Jurkat, Clone E6-1 (cell line): ENCODE data around the gene CYBRD1.
A peak's percentile ranks its signal among the peaks of the same experiment; 100 is the strongest.

Source experiments
- DNase-seq: peaks from one replicate; pipeline ENCODE4 v3.0.0-alpha.2; 2011; ENCODE audit warnings: low read depth, low spot score
- H3K4me3 ChIP-seq: 2 replicates; pipeline ENCODE4 v1.5.1; 2011; ENCODE audit warnings: mild to moderate bottlenecking, low read length, control low read depth, moderate library complexity

CYBRD1 gene

GRCh38 chr2:171590116-171590515, 67.8 kb downstream of the CYBRD1 start:
- no peak overlapping the region for H3K4me3 ChIP-seq
- DNase-seq, result no peak

DNA sequence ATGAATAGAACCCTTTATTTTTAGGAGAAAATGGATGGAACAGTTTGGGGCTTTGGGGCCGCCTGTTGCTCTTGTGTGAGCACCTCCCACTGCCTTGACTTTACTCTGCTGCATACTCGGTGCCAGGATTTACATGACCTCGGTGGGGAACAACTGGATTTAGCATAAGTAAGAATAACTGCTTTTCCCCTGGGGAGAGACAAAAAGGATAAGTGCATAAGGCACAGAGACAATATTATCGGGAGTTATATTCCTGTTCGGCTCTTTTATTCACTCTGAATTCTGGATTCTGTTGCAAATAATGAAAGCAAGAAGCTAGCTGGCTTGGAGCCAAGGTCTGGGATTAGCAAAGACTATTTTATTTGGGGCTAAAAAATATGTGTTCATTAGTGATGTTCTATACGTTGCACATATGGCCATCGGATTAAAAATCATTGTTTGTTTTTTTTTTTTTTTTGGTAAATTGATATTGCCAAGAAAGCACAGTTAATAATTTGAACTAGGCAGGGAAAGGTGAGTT, 69.8 kb downstream of the CYBRD1 start:
- no peak overlapping the region for H3K4me3 ChIP-seq
- DNase-seq, result no peak

GRCh38 chr2:171595456-171595855, 73.2 kb downstream of the CYBRD1 start:
- H3K4me3 ChIP-seq, result no peak overlapping the region
- DNase-seq, result no peak

- no peak for DNase-seq
- no peak overlapping the region for H3K4me3 ChIP-seq
These were observed 73.6 kb downstream of the CYBRD1 start for GRCh38 chr2:171595896-171596295.

- peak; percentile 71 for DNase-seq
- no peak overlapping the region for H3K4me3 ChIP-seq
These were observed 76.5 kb downstream of the CYBRD1 start for GRCh38 chr2:171598713-171599319.

- no peak for DNase-seq
- no peak overlapping the region for H3K4me3 ChIP-seq
These were observed 77.9 kb downstream of the CYBRD1 start for GRCh38 chr2:171600126-171600525.

GRCh38 chr2:171602352-171602751, 80.1 kb downstream of the CYBRD1 start:
- no peak overlapping the region for H3K4me3 ChIP-seq
- no peak for DNase-seq
